Non-pigmented ciliary epithelial cell (primary cell): Measurements from ENCODE around the gene CTNND2.
A peak's percentile ranks its signal among the peaks of the same experiment; 100 is the strongest.

Experiments
- DNase-seq: peaks from one replicate; pipeline ENCODE4 v3.0.0-alpha.2; 2010; ENCODE audit warnings: low read depth

Gene CTNND2

GRCh38 chr5:11584017-11584416 is 320.2 kb downstream of the CTNND2 start:
- DNase-seq, result peak; percentile 47

DNA sequence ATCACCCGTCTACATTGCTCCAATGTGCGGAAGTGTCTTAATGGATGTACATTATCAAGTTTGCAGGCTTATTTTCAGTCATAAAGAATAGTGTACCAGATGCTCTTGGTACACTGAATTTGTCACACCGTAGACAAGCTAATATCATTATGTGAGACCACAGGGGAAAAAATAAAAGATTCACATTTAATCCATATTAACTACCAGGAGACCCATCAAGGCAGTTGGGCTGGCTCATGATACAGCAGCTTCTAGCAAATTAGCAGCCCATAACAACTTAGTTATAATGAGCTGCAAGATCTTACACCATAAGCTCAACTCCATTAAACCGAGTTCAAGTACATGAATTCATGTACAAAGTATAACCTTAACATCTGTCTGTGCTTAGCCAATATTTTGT is 324.9 kb downstream of the CTNND2 start:
- no peak for DNase-seq

- DNase-seq, result no peak
Measured at GRCh38 chr5:11574787-11575186, 329.5 kb downstream of the CTNND2 start.

- DNase-seq, result no peak
Measured at GRCh38 chr5:11573140-11573992, 330.9 kb downstream of the CTNND2 start.

- no peak for DNase-seq
Measured at GRCh38 chr5:11564706-11565105, 339.5 kb downstream of the CTNND2 start.

- no peak for DNase-seq
Measured at GRCh38 chr5:11563822-11564221, 340.4 kb downstream of the CTNND2 start.

DNA sequence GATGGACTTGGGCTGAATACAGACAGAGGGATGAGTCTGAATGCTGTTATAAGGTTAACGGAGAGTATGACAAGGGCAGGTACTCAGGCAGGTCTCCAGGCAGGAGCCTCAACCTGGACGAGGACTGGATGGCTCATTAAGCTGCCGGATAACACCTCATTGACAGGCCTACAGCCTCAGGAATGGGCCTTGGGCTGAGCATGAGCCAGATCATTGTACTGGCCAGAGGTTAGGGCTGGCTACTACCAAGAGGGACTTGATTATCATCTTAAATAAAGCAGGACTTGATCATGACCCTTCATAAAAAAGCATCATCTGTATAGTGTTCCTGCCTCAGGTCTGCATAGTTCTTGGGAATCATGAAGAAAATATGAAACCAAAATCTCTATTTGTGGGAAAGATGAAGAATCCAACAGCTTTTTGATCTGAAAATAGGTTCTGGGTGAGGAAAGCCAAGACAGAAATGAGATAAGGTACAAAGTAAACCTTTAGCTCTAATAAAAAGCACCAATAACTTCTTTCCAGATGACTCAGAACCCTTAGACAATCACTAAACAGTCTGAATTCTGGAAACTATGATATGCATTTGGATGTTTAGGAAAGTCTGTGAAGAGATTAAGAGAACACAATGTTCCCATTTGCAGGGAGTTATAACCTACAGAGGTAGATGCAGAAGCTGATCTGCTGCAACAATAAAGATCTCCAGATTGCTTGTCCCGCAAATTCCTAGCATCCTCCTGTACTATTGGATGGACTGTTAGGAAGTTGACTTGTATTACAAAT is 343.1 kb downstream of the CTNND2 start:
- DNase-seq, result no peak

DNA sequence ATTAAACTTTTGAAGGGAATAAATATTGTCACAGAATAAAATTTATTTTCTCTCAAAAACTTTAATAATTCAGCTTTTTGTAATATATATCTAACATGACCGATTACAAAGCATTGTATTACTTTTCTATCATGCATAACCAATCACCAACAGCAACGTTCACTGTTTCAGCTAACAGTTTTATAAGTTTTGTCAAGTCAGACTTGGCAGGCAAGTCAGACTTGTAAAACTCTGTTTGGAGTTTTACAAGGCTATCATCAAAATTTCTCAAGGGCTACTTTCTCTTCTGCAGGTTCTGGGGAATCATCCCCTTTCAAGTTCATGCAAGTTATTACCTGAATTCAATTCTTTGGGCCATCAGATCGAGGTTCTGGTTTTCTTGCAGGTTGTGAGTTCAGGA is 347.2 kb downstream of the CTNND2 start:
- no peak for DNase-seq

GRCh38 chr5:11555171-11555570 is 349.1 kb downstream of the CTNND2 start:
- no peak for DNase-seq

- no peak for DNase-seq
Measured at GRCh38 chr5:11547730-11548129, 356.5 kb downstream of the CTNND2 start.

DNA sequence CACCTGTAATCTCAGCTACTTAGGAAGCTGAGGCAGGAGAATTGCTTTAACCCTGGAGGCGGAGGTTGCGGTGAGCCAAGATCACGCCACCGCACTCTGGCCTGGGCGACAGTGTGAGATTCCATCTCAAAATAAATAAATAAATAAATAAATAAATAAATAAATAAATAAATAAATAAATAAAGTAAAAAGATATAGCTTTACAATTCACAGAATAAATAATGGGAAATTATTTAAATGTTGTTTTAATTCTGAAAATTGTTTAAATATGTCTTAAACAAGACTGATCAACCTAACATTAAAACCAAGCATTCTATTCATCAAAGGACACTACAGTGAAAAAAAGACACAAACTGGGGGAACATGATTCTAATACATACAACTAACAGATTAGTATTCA is 357.1 kb downstream of the CTNND2 start:
- no peak for DNase-seq

- no peak for DNase-seq
Measured at GRCh38 chr5:11540112-11540511, 364.1 kb downstream of the CTNND2 start.

- DNase-seq, result no peak
Measured at GRCh38 chr5:11531811-11532555, 372.3 kb downstream of the CTNND2 start.

DNA sequence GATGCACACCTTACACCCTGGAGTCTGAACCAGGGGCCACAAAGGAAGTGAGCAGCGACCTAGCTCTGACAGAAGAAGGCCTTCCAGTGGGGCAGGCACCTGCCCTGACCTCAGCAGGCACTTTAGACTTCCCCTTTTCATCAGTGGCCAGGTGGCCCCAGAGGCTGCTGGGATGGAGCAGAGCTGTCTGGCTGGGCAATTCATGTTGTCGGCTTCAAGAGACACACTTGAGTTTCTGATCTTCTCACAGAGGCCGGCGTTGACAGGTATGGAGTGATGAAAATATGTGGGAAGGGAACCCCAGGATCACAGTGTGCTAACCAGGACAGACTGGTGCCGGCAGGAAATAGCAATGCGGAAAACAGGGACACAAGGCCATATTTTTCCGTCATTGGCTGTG is 375.5 kb downstream of the CTNND2 start:
- no peak for DNase-seq

- DNase-seq, result no peak
Measured at GRCh38 chr5:11527652-11528349, 376.4 kb downstream of the CTNND2 start.

- DNase-seq, result no peak
Measured at GRCh38 chr5:11525020-11525419, 379.2 kb downstream of the CTNND2 start.

GRCh38 chr5:11524188-11524587 is 380.1 kb downstream of the CTNND2 start:
- DNase-seq, result no peak

DNA sequence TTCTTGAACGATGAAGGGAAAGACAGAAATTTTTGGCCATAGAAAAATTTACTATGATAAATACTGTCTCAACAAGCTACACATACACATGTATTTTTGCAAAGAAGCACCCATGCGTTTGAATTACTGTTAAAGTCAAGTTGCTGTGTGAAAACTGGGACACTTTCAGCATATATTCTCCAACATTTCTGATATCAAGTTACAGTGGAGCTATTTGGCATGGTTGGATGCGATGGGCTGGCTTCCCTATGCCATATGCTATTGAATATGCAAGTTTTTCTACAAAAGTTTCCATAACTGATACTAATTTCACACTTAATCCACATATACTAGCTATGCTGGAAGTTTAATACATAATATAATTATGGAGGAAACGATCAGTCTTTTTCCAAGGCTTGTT is 381.4 kb downstream of the CTNND2 start:
- DNase-seq, result no peak

DNA sequence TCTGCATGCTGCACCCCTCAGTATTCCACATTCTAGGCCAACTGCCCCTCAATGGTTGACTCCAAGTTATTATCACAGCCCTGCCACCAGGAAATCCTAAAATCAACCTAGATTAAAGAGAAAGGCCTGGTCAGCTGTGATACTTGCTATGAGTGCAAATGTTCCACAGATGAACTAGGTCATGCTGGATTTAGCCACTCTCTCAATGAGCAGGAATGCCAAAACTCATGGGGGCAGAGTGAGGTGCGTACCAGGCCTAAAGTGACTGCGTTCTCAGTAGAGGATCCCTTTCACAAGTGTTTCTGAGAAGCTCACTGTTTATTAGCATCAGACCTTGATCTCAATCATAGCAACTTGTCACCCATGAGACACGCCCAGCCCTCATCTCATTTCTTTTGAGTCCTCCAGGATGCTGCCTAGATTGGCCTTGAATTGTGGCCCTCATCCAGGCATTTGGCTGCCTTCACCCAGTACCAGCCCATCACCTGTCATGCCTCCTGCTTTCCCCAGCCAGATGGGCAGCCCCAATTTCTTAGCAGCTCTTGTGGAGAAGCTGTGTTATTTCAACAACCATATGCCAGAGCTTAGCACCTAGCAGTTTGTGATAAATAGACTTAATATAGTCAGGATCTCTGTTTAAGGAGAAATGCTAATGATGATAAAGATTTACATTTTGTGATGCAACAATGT is 383.9 kb downstream of the CTNND2 start:
- DNase-seq, result no peak

DNA sequence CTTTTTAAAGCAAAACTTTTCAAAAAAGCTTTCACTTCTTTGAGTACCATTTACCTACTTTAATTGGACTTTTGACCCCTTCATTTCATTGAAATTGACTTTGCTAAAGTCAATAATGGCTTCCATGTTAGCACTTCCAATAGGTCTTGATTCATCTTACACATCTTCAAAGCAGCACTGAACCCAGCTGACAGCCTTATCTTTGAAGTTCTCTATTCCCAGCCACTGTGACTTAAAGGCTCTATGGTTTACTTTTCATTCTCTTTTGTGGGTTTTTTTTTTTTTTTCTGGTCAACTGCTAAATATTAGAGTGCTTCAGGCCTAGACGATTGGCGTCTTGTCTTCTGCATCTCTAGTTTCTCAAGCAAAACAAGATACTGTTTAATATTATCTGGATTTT is 385.0 kb downstream of the CTNND2 start:
- no peak for DNase-seq

DNA sequence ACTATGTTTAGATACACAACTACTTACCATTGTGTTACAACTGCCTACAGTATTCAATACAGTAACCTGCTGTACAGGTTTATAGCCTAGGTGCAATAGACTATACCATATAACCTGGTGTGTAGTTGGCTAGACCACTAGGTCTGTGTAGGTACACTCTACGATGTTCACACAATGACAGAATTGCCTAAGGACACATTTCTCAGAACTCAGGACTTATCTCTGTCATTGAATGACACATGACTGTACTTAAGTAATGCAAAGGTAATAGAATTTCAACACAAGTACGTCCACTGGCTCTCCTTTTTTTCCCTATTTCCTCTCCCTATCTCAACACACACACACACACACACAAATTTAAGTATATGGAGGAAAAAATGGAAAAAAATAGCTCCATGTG is 385.6 kb downstream of the CTNND2 start:
- no peak for DNase-seq
